Endodermal cell (in vitro differentiated cells): Measurements from ENCODE around the gene CAT. TPM values are rescaled to one million over a fixed set of nuclear protein-coding genes. Genes with fewer than 3 reads are reported as not detected.

Experiments
- DNase-seq: peaks from one replicate; pipeline ENCODE4 v3.0.0-alpha.2; 2017
- H3K27ac ChIP-seq: 2 replicates; pipeline ENCODE4 v1.5.1; 2013; ENCODE audit warnings: mild to moderate bottlenecking, low read depth, low read length, moderate library complexity
- H3K27me3 ChIP-seq: 2 replicates; pipeline ENCODE4 v1.6.1; 2013; ENCODE audit warnings: mild to moderate bottlenecking, low read length, moderate library complexity; ENCODE audit not compliant: insufficient read depth, control insufficient read depth, poor library complexity, severe bottlenecking
- H3K36me3 ChIP-seq: 2 replicates; pipeline ENCODE4 v1.7.0; 2013; ENCODE audit warnings: mild to moderate bottlenecking, low read length, moderate library complexity; ENCODE audit not compliant: control insufficient read depth, insufficient read depth
- H3K4me1 ChIP-seq: one replicate; pipeline ENCODE4 v1.7.0; 2013; ENCODE audit warnings: low read length; ENCODE audit not compliant: control insufficient read depth, insufficient read depth
- H3K4me3 ChIP-seq: 2 replicates; pipeline ENCODE4 v1.5.1; 2013; ENCODE audit warnings: mild to moderate bottlenecking, low read length, moderate library complexity
- H3K9ac ChIP-seq: 2 replicates; pipeline ENCODE4 v1.6.1; 2013; ENCODE audit warnings: mild to moderate bottlenecking, low read length, moderate library complexity; ENCODE audit not compliant: poor library complexity, severe bottlenecking; ENCODE audit errors: extremely low read depth
- H3K9me3 ChIP-seq: 2 replicates; pipeline ENCODE4 v1.6.1; 2013; ENCODE audit warnings: mild to moderate bottlenecking, low read length, moderate library complexity; ENCODE audit not compliant: control insufficient read depth
- H3K27ac Mint-ChIP-seq: 2 replicates; pipeline ENCODE4 v1.8.0; 2020; ENCODE audit warnings: mixed read lengths
- H3K27me3 Mint-ChIP-seq: 2 replicates; pipeline ENCODE4 v1.8.0; 2021; ENCODE audit warnings: mild to moderate bottlenecking, mixed read lengths; ENCODE audit not compliant: insufficient read depth
- H3K36me3 Mint-ChIP-seq: 2 replicates; pipeline ENCODE4 v1.8.0; 2020; ENCODE audit warnings: low read depth, mixed read lengths
- H3K4me1 Mint-ChIP-seq: 2 replicates; pipeline ENCODE4 v1.8.0; 2020; ENCODE audit warnings: mixed read lengths
- H3K4me3 Mint-ChIP-seq: 2 replicates; pipeline ENCODE4 v1.8.0; 2020; ENCODE audit warnings: mild to moderate bottlenecking, moderate library complexity, mixed read lengths
- H3K9me3 Mint-ChIP-seq: 2 replicates; pipeline ENCODE4 v1.8.0; 2020; ENCODE audit warnings: mild to moderate bottlenecking, mixed read lengths
- CTCF ChIP-seq: fragments of 200-600 bp; sonication (generic); conservative IDR thresholded peaks from 2 replicates; pipeline ENCODE4 v1.5.0; 2021; ENCODE audit warnings: antibody characterized with exemption, mild to moderate bottlenecking
- WGBS, 2 experiments: methylation state at CpG; one replicate each; pipeline versions ENCODE4 v1.1.5 to v1.1.7; 2013; ENCODE audit warnings: missing lambda C conversion rate in 2 of 2, mixed read lengths in 1 of 2; ENCODE audit not compliant: insufficient coverage in 1 of 2, insufficient read length in 1 of 2; 5-methylcytosine and 5-hydroxymethylcytosine counted together
- total RNA-seq, 2 donors: library from RNA; stranded (reverse); fragmentation: NEBNext Ultra II Directional in 1 of 2; extraction: Animal tissue kit (Norgen Biotek cat#: 25700) in 1 of 2; gene quantifications; 2 replicates in 1 of 2; 3 replicates in 1 of 2; pipeline ENCODE4 v1.2.1, GENCODE V29; 2021

The CAT gene
- total RNA-seq, 2 donors from 2014 or later, result 18.9 to 23.4 TPM

- Mint-ChIP-seq H3K4me1 (no peaks in the 10 kb centered on the region), H3K27me3 (no peaks in the 10 kb centered on the region), H3K36me3 (no peaks in the 10 kb centered on the region), H3K27ac (no peak overlapping the region), H3K9me3 (peaks cover 20% of the 10 kb centered on the region), H3K4me3 (no peak overlapping the region)
- peaks cover 14% of the 10 kb centered on the region for H3K9me3 ChIP-seq
- DNase-seq, result no peak
- no peak overlapping the region for H3K27ac ChIP-seq
- 86 to 93% methylated on average over 2 to 4 of the region's 4 CpGs for WGBS, 2 experiments
- H3K4me3 ChIP-seq, result no peak overlapping the region
- no peak for TF ChIP-seq CTCF
- no peak overlapping the region for H3K9ac ChIP-seq
- H3K36me3 ChIP-seq, result no peaks in the 10 kb centered on the region
- H3K27me3 ChIP-seq, result peaks cover 3% of the 10 kb centered on the region
- no peaks in the 10 kb centered on the region for H3K4me1 ChIP-seq
Observed at GRCh38 chr11:34415538-34415937, 23.2 kb upstream of the CAT start.

GRCh38 chr11:34416088-34416487 is 22.6 kb upstream of the CAT start:
- no peak for TF ChIP-seq CTCF
- H3K27ac ChIP-seq, result no peak overlapping the region
- no peak overlapping the region for H3K4me3 ChIP-seq
- Mint-ChIP-seq H3K4me3 (no peak overlapping the region), H3K4me1 (no peaks in the 10 kb centered on the region), H3K36me3 (no peaks in the 10 kb centered on the region), H3K27ac (no peak overlapping the region), H3K9me3 (peaks cover 20% of the 10 kb centered on the region), H3K27me3 (no peaks in the 10 kb centered on the region)
- WGBS, 2 experiments, result 100% methylated on average over 1 of the region's 1 CpG; no CpG with 5 or more reads in 1 of the 2 experiments
- H3K9me3 ChIP-seq, result peaks cover 14% of the 10 kb centered on the region
- no peaks in the 10 kb centered on the region for H3K36me3 ChIP-seq
- no peaks in the 10 kb centered on the region for H3K4me1 ChIP-seq
- no peak overlapping the region for H3K9ac ChIP-seq
- DNase-seq, result no peak
- peaks cover 8% of the 10 kb centered on the region for H3K27me3 ChIP-seq

- H3K4me3 ChIP-seq, result no peak overlapping the region
- H3K9ac ChIP-seq, result no peak overlapping the region
- Mint-ChIP-seq H3K4me3 (no peak overlapping the region), H3K27ac (no peak overlapping the region), H3K27me3 (no peaks in the 10 kb centered on the region), H3K4me1 (no peaks in the 10 kb centered on the region), H3K9me3 (peaks cover 20% of the 10 kb centered on the region), H3K36me3 (no peaks in the 10 kb centered on the region)
- H3K27me3 ChIP-seq, result peaks cover 12% of the 10 kb centered on the region
- no peak for DNase-seq
- no peaks in the 10 kb centered on the region for H3K4me1 ChIP-seq
- H3K36me3 ChIP-seq, result no peaks in the 10 kb centered on the region
- no peak for TF ChIP-seq CTCF
- no peak overlapping the region for H3K27ac ChIP-seq
- 83% methylated on average over 3 of the region's 3 CpGs; no CpG with 5 or more reads in 1 of the 2 experiments for WGBS, 2 experiments
- peaks cover 14% of the 10 kb centered on the region for H3K9me3 ChIP-seq
Observed at GRCh38 chr11:34416766-34417165, 22.0 kb upstream of the CAT start.
